Neural cell (in vitro differentiated cells): Measurements from ENCODE around the gene KLF13. TPM values are rescaled to one million over a fixed set of nuclear protein-coding genes. Genes with fewer than 3 reads are reported as not detected.

ENCODE experiments used
- H2AFZ ChIP-seq: fragments of 200-600, 300-800 bp; sonication (generic), shearing (Covaris generic); 2 replicates; pipeline ENCODE4 v1.6.0; 2014; ENCODE audit warnings: low read depth, mild to moderate bottlenecking, antibody characterized with exemption, low read length, moderate library complexity
- H3F3A ChIP-seq: fragments of 200-600 bp; shearing (Covaris generic); 2 replicates; pipeline ENCODE4 v1.6.1; 2016; ENCODE audit warnings: mild to moderate bottlenecking, moderate library complexity, mixed read lengths, antibody characterized with exemption, low read length; ENCODE audit not compliant: insufficient read depth, poor library complexity, severe bottlenecking
- H3K27ac ChIP-seq: fragments of 200-600, 300-800 bp; sonication (generic), shearing (Covaris generic); 2 replicates; pipeline ENCODE4 v1.5.1; 2014; ENCODE audit warnings: mild to moderate bottlenecking, low read length, moderate library complexity
- H3K27me3 ChIP-seq: fragments of 300-800, 200-600 bp; sonication (generic), shearing (Covaris generic); 2 replicates; pipeline ENCODE4 v1.6.0; 2014; ENCODE audit warnings: mild to moderate bottlenecking, low read depth, low read length, moderate library complexity; ENCODE audit not compliant: insufficient read depth
- H3K36me3 ChIP-seq: fragments of 300-800, 200-600 bp; sonication (generic), shearing (Covaris generic); 2 replicates; pipeline ENCODE4 v1.5.1; 2014; ENCODE audit warnings: mild to moderate bottlenecking, antibody characterized with exemption, low read length, moderate library complexity; ENCODE audit not compliant: insufficient read depth
- H3K4me2 ChIP-seq: fragments of 300-800, 200-600 bp; sonication (generic), shearing (Covaris generic); 2 replicates; pipeline ENCODE4 v1.6.0; 2014; ENCODE audit warnings: mild to moderate bottlenecking, low read length
- H3K4me3 ChIP-seq: fragments of 300-800, 200-600 bp; sonication (generic), shearing (Covaris generic); 2 replicates; pipeline ENCODE4 v1.5.1; 2014; ENCODE audit warnings: mild to moderate bottlenecking, low read length, moderate library complexity
- H3K79me2 ChIP-seq: fragments of 200-600 bp; shearing (Covaris generic); replicated peaks from 2 replicates; pipeline ENCODE4 v1.6.0; 2014; ENCODE audit warnings: mild to moderate bottlenecking, low read length, moderate library complexity; ENCODE audit not compliant: insufficient read depth
- H3K9ac ChIP-seq: fragments of 300-800, 200-600 bp; sonication (generic), shearing (Covaris generic); 2 replicates; pipeline ENCODE4 v1.6.1; 2016; ENCODE audit warnings: mild to moderate bottlenecking, low read length, mixed read lengths
- H3K9me2 ChIP-seq: fragments of 200-600 bp; shearing (Covaris generic); 2 replicates; pipeline ENCODE4 v1.6.1; 2016; ENCODE audit warnings: mild to moderate bottlenecking, low read length, mixed read lengths; ENCODE audit not compliant: insufficient read depth
- H3K9me3 ChIP-seq: fragments of 200-600, 300-800 bp; sonication (generic), shearing (Covaris generic); 2 replicates; pipeline ENCODE4 v1.6.1; 2016; ENCODE audit warnings: mild to moderate bottlenecking, mixed run types, low read length, moderate library complexity, mixed read lengths
- H4K20me1 ChIP-seq: fragments of 200-600 bp; shearing (Covaris generic); 2 replicates; pipeline ENCODE4 v1.6.1; 2016; ENCODE audit warnings: mild to moderate bottlenecking, mixed run types; ENCODE audit not compliant: insufficient read depth
- CTCF ChIP-seq: fragments of 450-650 bp; IDR thresholded peaks from 2 replicates; pipeline ENCODE4 v1.5.1; 2014; ENCODE audit warnings: antibody characterized with exemption, mild to moderate bottlenecking, moderate library complexity; ENCODE audit not compliant: poor library complexity, severe bottlenecking
- EP300 ChIP-seq: fragments of 450-650 bp; conservative IDR thresholded peaks from 2 replicates; pipeline ENCODE4 v1.6.1; 2014; ENCODE audit warnings: antibody characterized with exemption, mild to moderate bottlenecking, moderate library complexity; ENCODE audit not compliant: poor library complexity, severe bottlenecking
- EZH2 ChIP-seq: fragments of 200-600, 300-800 bp; shearing (Covaris generic), sonication (generic); IDR thresholded peaks from 2 replicates; pipeline ENCODE4 v1.6.1; 2014; ENCODE audit warnings: antibody characterized with exemption, low read length, borderline replicate concordance, mild to moderate bottlenecking; ENCODE audit not compliant: insufficient read depth, poor library complexity, severe bottlenecking
- MXI1 ChIP-seq: fragments of 450-650 bp; conservative IDR thresholded peaks from 2 replicates; pipeline ENCODE4 v1.6.1; 2014; ENCODE audit warnings: antibody characterized with exemption, mild to moderate bottlenecking; ENCODE audit not compliant: poor library complexity, severe bottlenecking
- POLR2AphosphoS5 ChIP-seq: IDR thresholded peaks from 2 replicates; pipeline ENCODE4 v1.6.1; 2012
- RAD21 ChIP-seq: fragments of 450-650 bp; conservative IDR thresholded peaks from 2 replicates; pipeline ENCODE4 v1.6.1; 2014; ENCODE audit warnings: antibody characterized with exemption, mild to moderate bottlenecking, moderate library complexity
- REST ChIP-seq: IDR thresholded peaks from 2 replicates; pipeline ENCODE4 v1.6.1; 2012; ENCODE audit warnings: borderline replicate concordance
- SMC3 ChIP-seq: fragments of 450-650 bp; conservative IDR thresholded peaks from 2 replicates; pipeline ENCODE4 v1.6.1; 2014; ENCODE audit warnings: antibody characterized with exemption, mild to moderate bottlenecking, moderate library complexity; ENCODE audit not compliant: poor library complexity
- TAF1 ChIP-seq: IDR thresholded peaks from 2 replicates; pipeline ENCODE4 v1.6.1; 2012; ENCODE audit warnings: low read depth
- polyA plus RNA-seq: library from polyadenylated mRNA; depleted of rRNA; stranded (reverse); fragments of >200 nt; gene quantifications from 2 replicates; pipeline ENCODE4 v1.2.3, GENCODE V29; 2014

KLF13 gene
- polyA plus RNA-seq, 1 donor from 2014 or later, result 17.0 TPM

DNA sequence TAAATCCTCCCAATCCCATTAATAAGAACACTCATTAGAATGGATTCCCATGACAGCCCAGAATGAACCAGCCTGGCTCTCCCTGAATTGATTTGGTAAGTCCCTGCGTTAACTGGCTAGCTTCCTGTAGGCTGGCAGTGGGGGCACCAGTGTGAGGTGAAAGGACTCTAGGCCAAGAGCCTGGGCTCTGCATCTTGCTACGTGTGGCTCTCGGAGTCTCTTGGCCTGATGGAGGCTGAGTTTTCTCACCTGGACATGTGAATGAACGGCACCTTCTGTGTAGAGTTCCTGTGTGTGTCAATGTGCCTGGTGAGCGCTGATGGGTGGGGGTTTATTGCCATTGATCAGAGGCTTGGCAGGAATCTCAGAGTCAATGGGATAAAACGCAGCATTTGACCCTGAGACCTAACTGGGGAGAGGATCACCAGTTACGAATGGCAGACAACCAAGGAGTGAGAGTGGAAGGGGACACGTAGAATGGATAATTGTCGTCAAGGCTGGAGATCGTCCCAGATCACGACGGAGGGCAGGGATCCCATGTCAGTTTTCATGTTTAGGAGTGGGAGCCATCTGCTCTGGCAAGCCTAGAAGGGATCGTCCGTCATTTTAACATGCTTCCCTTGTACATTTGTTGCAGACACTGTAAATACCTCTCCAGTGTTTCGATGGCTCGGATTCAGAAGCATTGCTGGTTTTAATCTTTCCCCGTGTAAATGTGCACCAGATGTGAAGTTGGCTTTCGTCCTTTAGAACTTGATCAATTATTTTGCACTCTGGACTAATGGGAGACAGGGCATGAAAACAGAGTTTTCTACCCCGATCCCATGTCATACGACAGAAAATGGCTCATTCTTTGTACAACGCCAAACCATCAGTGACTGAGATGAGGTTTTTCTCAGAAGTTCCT is 9.0 kb upstream of the KLF13 start:
- TF ChIP-seq POLR2AphosphoS5, result no peak
- no peak for TF ChIP-seq SMC3
- no peak for TF ChIP-seq REST
- no peak for TF ChIP-seq MXI1
- TF ChIP-seq EZH2, result no peak
- TF ChIP-seq EP300, result no peak
- no peak for TF ChIP-seq TAF1
- no peak for TF ChIP-seq CTCF
- TF ChIP-seq RAD21, result no peak
- H3K27me3 ChIP-seq, result no peaks in the 10 kb centered on the region
- no peak overlapping the region for H3K4me2 ChIP-seq
- no peak overlapping the region for H3K4me3 ChIP-seq
- H3K9me2 ChIP-seq, result no peaks in the 10 kb centered on the region
- no peak overlapping the region for H3K27ac ChIP-seq
- no peaks in the 10 kb centered on the region for H3K79me2 ChIP-seq
- H3K9me3 ChIP-seq, result no peaks in the 10 kb centered on the region
- no peaks in the 10 kb centered on the region for H4K20me1 ChIP-seq
- no peak overlapping the region for H3K9ac ChIP-seq
- H2AFZ ChIP-seq, result no peak overlapping the region
- H3K36me3 ChIP-seq, result no peaks in the 10 kb centered on the region
- H3F3A ChIP-seq, result no peaks in the 10 kb centered on the region

DNA sequence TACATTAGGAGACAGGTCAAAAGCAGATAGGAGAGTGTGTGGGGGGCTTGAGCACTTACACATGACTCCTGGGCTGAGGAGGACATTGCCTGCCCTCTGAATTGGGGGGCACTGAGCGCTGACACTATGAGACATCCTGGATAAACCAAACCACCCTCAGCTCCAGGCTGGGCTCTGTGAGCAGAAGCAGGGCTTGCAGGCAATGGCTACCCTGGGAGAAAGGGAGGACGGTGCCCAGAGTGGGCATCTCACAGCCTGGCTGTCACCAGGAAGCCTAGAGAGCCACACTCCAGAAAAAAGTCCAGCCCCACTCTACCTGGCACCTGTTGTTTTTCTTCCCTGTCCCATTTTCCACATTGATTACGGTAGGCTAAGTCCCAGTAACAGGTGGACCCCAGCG is 8.2 kb upstream of the KLF13 start:
- H3K79me2 ChIP-seq, result no peaks in the 10 kb centered on the region
- no peaks in the 10 kb centered on the region for H3K9me3 ChIP-seq
- H3K27ac ChIP-seq, result no peak overlapping the region
- H3K36me3 ChIP-seq, result no peaks in the 10 kb centered on the region
- no peak overlapping the region for H3K4me3 ChIP-seq
- H3K27me3 ChIP-seq, result no peaks in the 10 kb centered on the region
- no peak overlapping the region for H3K4me2 ChIP-seq
- no peak for TF ChIP-seq REST
- no peak for TF ChIP-seq SMC3
- TF ChIP-seq MXI1, result no peak
- TF ChIP-seq EP300, result no peak
- TF ChIP-seq POLR2AphosphoS5, result no peak
- no peak for TF ChIP-seq CTCF
- no peak for TF ChIP-seq TAF1
- no peak for TF ChIP-seq RAD21
- TF ChIP-seq EZH2, result no peak
- no peaks in the 10 kb centered on the region for H3F3A ChIP-seq
- H3K9ac ChIP-seq, result no peak overlapping the region
- no peaks in the 10 kb centered on the region for H3K9me2 ChIP-seq
- no peak overlapping the region for H2AFZ ChIP-seq
- H4K20me1 ChIP-seq, result no peaks in the 10 kb centered on the region
